HepG2 (cell line): ENCODE measurements around the gene RAD51. TPM values are rescaled to one million over a fixed set of nuclear protein-coding genes. Genes with fewer than 3 reads are reported as not detected.

Source experiments
- ATAC-seq: fragments of 200-7000 bp; cut with Tn5 transposase; 3 replicates; pipeline ENCODE4 v1.9.1; 2020; ENCODE audit warnings: mild to moderate bottlenecking, moderate library complexity
- BruUV-seq: library from RNA; stranded (reverse); fragments of 400-500 nt; replicated peaks from 2 replicates; lab custom pipeline; 2021; lab: Mats Ljungman, UMichigan
- CTCF ChIA-PET: fragments of 300-600 bp; formaldehyde crosslinking; extraction: SDS; loops from one replicate; lab custom pipeline; 2021; ENCODE audit warnings: low total read pairs, inconsistent platforms, low intra/inter-chr PET ratio; lab: Yijun Ruan, JAX
- POLR2A ChIA-PET: fragments of 350-600 bp; sonication (Branson Sonifier 250); formaldehyde crosslinking; loops from one replicate; lab custom pipeline; 2020; ENCODE audit warnings: antibody characterized with exemption, inconsistent platforms; lab: Yijun Ruan, JAX
- DNase-seq: peaks from one replicate; pipeline ENCODE4 v3.0.0-alpha.2; 2015; ENCODE audit warnings: low spot score
- FAIRE-seq: peaks from 3 replicates; lab custom pipeline; 2011; peaks lifted over from hg19 to GRCh38; lab: Jason Lieb, UNC
- H2AFZ ChIP-seq: one replicate; pipeline ENCODE4 v1.6.1; 2011; ENCODE audit warnings: low read length, inconsistent platforms
- H3K27ac ChIP-seq: fragments of 300-600 bp; 3 replicates; pipeline ENCODE4 v1.8.0; 2011; ENCODE audit warnings: mixed run types, mild to moderate bottlenecking, mixed read lengths, low read length, inconsistent platforms; ENCODE audit not compliant: insufficient read depth; ENCODE audit errors: extremely low read length
- H3K27me3 ChIP-seq, 2 experiments: fragments of 200-600 bp in 1 of 2; 2 replicates in 1 of 2; 3 replicates in 1 of 2; pipeline versions ENCODE4 v1.6.0 to v1.8.0; 2011; ENCODE audit warnings: low read length in 2 of 2, mild to moderate bottlenecking in 2 of 2, moderate library complexity in 2 of 2, inconsistent platforms in 1 of 2; ENCODE audit not compliant: insufficient read depth in 2 of 2, control insufficient read depth in 1 of 2
- H3K36me3 ChIP-seq, 2 experiments: fragments of 200-600 bp in 1 of 2; replicated peaks in 1 of 2; 2 replicates in 1 of 2; 3 replicates in 1 of 2; pipeline versions ENCODE4 v1.5.1 to v1.8.0; 2011; ENCODE audit warnings: low read length in 2 of 2, inconsistent platforms in 1 of 2; ENCODE audit not compliant: insufficient read depth in 2 of 2, control insufficient read depth in 1 of 2
- H3K4me1 ChIP-seq: 2 replicates; pipeline ENCODE4 v1.5.1; 2012; ENCODE audit warnings: low read length, inconsistent platforms; ENCODE audit not compliant: insufficient read depth
- H3K4me2 ChIP-seq: 2 replicates; pipeline ENCODE4 v1.6.0; 2011; ENCODE audit warnings: low read depth, low read length, inconsistent platforms
- H3K4me3 ChIP-seq, 3 experiments: fragments of 200-600 bp in 1 of 3; sonication (generic), shearing (Covaris generic) in 1 of 3; replicated peaks in 1 of 3; 2 replicates each; pipeline ENCODE4 v1.5.1; 2011 to 2016; ENCODE audit warnings: low read length in 3 of 3, inconsistent platforms in 2 of 3, low read depth in 2 of 3, mild to moderate bottlenecking in 2 of 3, control low read depth in 1 of 3, mixed read lengths in 1 of 3; ENCODE audit not compliant: insufficient read depth in 1 of 3
- H3K79me2 ChIP-seq: one replicate; pipeline ENCODE4 v1.6.1; 2011; ENCODE audit warnings: low read length, inconsistent platforms; ENCODE audit not compliant: insufficient read depth
- H3K9ac ChIP-seq: 2 replicates; pipeline ENCODE4 v1.6.0; 2011; ENCODE audit warnings: mild to moderate bottlenecking, low read depth, low read length, inconsistent platforms; ENCODE audit not compliant: insufficient read depth
- H3K9me3 ChIP-seq: 2 replicates; pipeline ENCODE4 v1.5.1; 2012; ENCODE audit warnings: mild to moderate bottlenecking, low read length
- H4K20me1 ChIP-seq: 2 replicates; pipeline ENCODE4 v1.6.0; 2011; ENCODE audit warnings: inconsistent platforms, mild to moderate bottlenecking, low read length, moderate library complexity; ENCODE audit not compliant: insufficient read depth
- FOSL1 ChIP-seq: sonication (generic); formaldehyde crosslinking; IDR thresholded peaks from 2 replicates; pipeline ENCODE4 v1.9.0; 2021; ENCODE audit warnings: missing genetic modification reagents, borderline replicate concordance
- HNF4G ChIP-seq, 2 experiments: sonication (generic) in 1 of 2; formaldehyde crosslinking in 1 of 2; IDR thresholded peaks; 2 replicates each; pipeline versions ENCODE4 v1.4.0 to v1.6.1; 2011 to 2020; ENCODE audit warnings: borderline replicate concordance in 2 of 2, low read depth in 2 of 2, mild to moderate bottlenecking in 2 of 2, low read length in 1 of 2, missing genetic modification reagents in 1 of 2, moderate library complexity in 1 of 2
- KAT7 ChIP-seq: IDR thresholded peaks from 2 replicates; pipeline ENCODE4 v1.6.1; 2018; ENCODE audit warnings: borderline replicate concordance, missing compliant biosample characterization
- MIER3 ChIP-seq: IDR thresholded peaks from 2 replicates; pipeline ENCODE4 v1.6.1; 2016; ENCODE audit warnings: missing compliant biosample characterization, borderline replicate concordance
- NR2C2 ChIP-seq: sonication (generic); formaldehyde crosslinking; IDR thresholded peaks from 2 replicates; pipeline ENCODE4 v1.4.0; 2020; ENCODE audit warnings: missing genetic modification reagents, mild to moderate bottlenecking, moderate library complexity, borderline replicate concordance
- RBFOX2 ChIP-seq: fragments of 200-400 bp; formaldehyde crosslinking; IDR thresholded peaks from 2 replicates; pipeline ENCODE4 v1.6.1; 2017; ENCODE audit warnings: low read depth, mild to moderate bottlenecking, low read length
- SALL1 ChIP-seq: sonication (generic); formaldehyde crosslinking; IDR thresholded peaks from 2 replicates; pipeline ENCODE4 v1.8.0; 2022; ENCODE audit warnings: mild to moderate bottlenecking, missing genetic modification reagents
- SMAD1 ChIP-seq: sonication (generic); formaldehyde crosslinking; IDR thresholded peaks from 2 replicates; pipeline ENCODE4 v1.4.0; 2020; ENCODE audit warnings: missing genetic modification reagents, low read depth, mild to moderate bottlenecking, borderline replicate concordance
- TOE1 ChIP-seq: sonication (generic); formaldehyde crosslinking; IDR thresholded peaks from 2 replicates; pipeline ENCODE4 v1.4.0; 2020; ENCODE audit warnings: mild to moderate bottlenecking, missing genetic modification reagents
- ZNF224 ChIP-seq: sonication (generic); formaldehyde crosslinking; IDR thresholded peaks from 2 replicates; pipeline ENCODE4 v1.5.0; 2020; ENCODE audit warnings: mild to moderate bottlenecking, missing genetic modification reagents
- ZNF234 ChIP-seq: sonication (generic); formaldehyde crosslinking; conservative IDR thresholded peaks from 2 replicates; pipeline ENCODE4 v1.5.1; 2020; ENCODE audit warnings: mild to moderate bottlenecking, missing genetic modification reagents
- ZNF619 ChIP-seq: sonication (generic); formaldehyde crosslinking; IDR thresholded peaks from 2 replicates; pipeline ENCODE4 v1.4.0; 2020; ENCODE audit warnings: mild to moderate bottlenecking, missing genetic modification reagents
- ZNF761 ChIP-seq: sonication (generic); formaldehyde crosslinking; conservative IDR thresholded peaks from 2 replicates; pipeline ENCODE4 v1.4.0; 2020; ENCODE audit warnings: mild to moderate bottlenecking, missing genetic modification reagents
- ZNF777 ChIP-seq: sonication (generic); formaldehyde crosslinking; IDR thresholded peaks from 2 replicates; pipeline ENCODE4 v1.4.0; 2020; ENCODE audit warnings: missing genetic modification reagents
- WGBS: methylation state at CpG from one replicate; pipeline ENCODE4 v1.1.6; 2017; ENCODE audit warnings: low lambda C conversion rate; 5-methylcytosine and 5-hydroxymethylcytosine counted together
- in situ Hi-C: cut with HindIII; loops from 2 replicates; pipeline ENCODE4 v1.10.0; 2017; ENCODE audit warnings: low pct_unique_long_range_greater_than_20kb; ENCODE audit not compliant: extremely low pct_ligation_motif_present
- intact Hi-C: fragments of 100-400 bp; cut with micrococcal nuclease; formaldehyde crosslinking; loops from one replicate; pipeline ENCODE4 v1.10.0; 2022; ENCODE audit not compliant: unreplicated experiment
- polyA plus RNA-seq, 8 experiments: library from polyadenylated mRNA; depleted of rRNA in 3 of 8; stranded (reverse) in 7 of 8; unstranded in 1 of 8; fragments of >200 nt; fragmentation: Illumina TruSeq in 4 of 8; extraction: Trizol in 4 of 8; gene quantifications; 2 replicates each; pipeline versions ENCODE4 v1.2.1 to v1.2.3, GENCODE V29; 2011 to 2016; ENCODE audit warnings: low read depth in 4 of 8, missing spikeins in 1 of 8, mixed read lengths in 1 of 8; ENCODE audit not compliant: insufficient read depth in 1 of 8
- total RNA-seq, 5 experiments: library from RNA; depleted of rRNA; stranded (reverse); fragments of >200 nt; fragmentation: Illumina TruSeq; extraction: Trizol; gene quantifications; 2 replicates each; pipeline ENCODE4 v1.2.3, GENCODE V29; 2016; ENCODE audit warnings: low read depth in 1 of 5
- TF ChIP-seq, protein P1 (sequence below): sonication (generic); formaldehyde crosslinking; IDR thresholded peaks from 2 replicates; pipeline ENCODE4 v1.4.0; 2020; ENCODE audit warnings: missing genetic modification reagents, mild to moderate bottlenecking, borderline replicate concordance
- TF ChIP-seq, protein P2 (sequence below): sonication (generic); formaldehyde crosslinking; IDR thresholded peaks from 2 replicates; pipeline ENCODE4 v1.9.0; 2022; ENCODE audit warnings: low read depth, missing genetic modification reagents
- TF ChIP-seq, protein P3 (sequence below): sonication (generic); formaldehyde crosslinking; IDR thresholded peaks from 2 replicates; pipeline ENCODE4 v1.8.0; 2023; ENCODE audit warnings: mild to moderate bottlenecking, missing genetic modification reagents

The RAD51 gene
- total and polyA plus RNA-seq, 2 of the 13 experiments (the other 11 are each of a cell fraction or from before 2014, with no cell fraction given): 8.5 to 12.8 TPM

DNA sequence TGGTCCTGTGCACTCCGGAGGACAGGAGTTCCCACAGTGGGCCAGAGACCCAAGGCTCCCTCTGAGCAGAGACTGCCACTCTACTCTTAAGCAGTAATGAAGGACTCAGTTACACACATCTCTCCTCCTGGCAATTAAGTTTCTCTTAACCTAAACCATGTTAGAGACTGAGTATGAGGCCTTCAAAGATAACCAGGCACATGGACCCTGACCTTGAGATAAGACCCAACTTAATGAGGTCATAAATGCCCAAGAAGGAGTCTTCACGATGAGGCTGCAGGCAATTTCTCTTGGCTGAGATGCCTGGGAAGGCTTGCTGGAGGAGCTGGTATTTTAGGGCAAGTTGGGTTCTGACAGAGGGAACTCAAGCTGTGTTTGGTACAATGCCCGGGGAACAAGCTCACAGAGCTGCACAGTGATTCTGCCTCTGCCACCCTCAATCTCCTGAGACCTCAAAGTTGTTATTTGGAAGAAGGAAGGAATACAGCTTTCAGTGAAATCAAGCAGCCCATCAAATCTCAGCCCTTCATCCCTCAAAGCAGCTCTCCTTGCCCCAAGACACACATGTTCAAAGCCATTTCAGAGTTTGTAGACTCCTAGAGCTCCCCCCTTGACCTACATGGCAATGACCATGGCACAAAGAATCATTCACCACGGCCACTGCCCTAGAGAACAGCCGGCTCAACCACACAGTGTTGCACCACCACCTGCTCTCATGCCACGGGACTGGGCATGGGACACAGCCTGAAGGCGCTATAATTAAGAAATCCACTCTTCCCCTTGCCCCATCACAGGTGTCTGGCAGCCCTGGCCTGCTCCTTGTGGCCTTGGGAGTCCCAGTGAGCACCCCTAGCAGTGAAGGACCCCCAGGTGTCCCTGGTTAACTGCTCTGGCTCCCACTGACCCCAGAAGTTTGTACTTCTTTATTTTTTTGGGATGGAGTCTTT is 53.0 kb downstream of the RAD51 start:
- FAIRE-seq (no peak), ATAC-seq (no peak), DNase-seq (no peak)
- WGBS: 82% methylated on average over 6 of the region's 7 CpGs
- Histone ChIP-seq H4K20me1 (no peaks in the 10 kb centered on the region), H3K79me2 (peaks cover 18% of the 10 kb centered on the region), H3K36me3 (peaks cover 12 to 67% of the 10 kb centered on the region in 2 experiments), H3K27me3 (no peaks in the 10 kb centered on the region), H3K9me3 (no peaks in the 10 kb centered on the region), H2AFZ (no peak overlapping the region), H3K9ac (no peak overlapping the region), H3K4me1 (peaks cover 19% of the 10 kb centered on the region), H3K4me2 (no peak overlapping the region), H3K27ac (no peak overlapping the region), H3K4me3 (no peak overlapping the region)
- ChIA-PET POLR2A (no interaction called here), CTCF (no interaction called here)
- in situ Hi-C loops: no loop called here
- intact Hi-C loops: loop anchor here (5.0 kb wide), 1 partner anchor 144 kb away; the partner anchor contains the start of gene VPS18
- no TSS peak for BruUV-seq
- TF ChIP-seq, protein P1, sequence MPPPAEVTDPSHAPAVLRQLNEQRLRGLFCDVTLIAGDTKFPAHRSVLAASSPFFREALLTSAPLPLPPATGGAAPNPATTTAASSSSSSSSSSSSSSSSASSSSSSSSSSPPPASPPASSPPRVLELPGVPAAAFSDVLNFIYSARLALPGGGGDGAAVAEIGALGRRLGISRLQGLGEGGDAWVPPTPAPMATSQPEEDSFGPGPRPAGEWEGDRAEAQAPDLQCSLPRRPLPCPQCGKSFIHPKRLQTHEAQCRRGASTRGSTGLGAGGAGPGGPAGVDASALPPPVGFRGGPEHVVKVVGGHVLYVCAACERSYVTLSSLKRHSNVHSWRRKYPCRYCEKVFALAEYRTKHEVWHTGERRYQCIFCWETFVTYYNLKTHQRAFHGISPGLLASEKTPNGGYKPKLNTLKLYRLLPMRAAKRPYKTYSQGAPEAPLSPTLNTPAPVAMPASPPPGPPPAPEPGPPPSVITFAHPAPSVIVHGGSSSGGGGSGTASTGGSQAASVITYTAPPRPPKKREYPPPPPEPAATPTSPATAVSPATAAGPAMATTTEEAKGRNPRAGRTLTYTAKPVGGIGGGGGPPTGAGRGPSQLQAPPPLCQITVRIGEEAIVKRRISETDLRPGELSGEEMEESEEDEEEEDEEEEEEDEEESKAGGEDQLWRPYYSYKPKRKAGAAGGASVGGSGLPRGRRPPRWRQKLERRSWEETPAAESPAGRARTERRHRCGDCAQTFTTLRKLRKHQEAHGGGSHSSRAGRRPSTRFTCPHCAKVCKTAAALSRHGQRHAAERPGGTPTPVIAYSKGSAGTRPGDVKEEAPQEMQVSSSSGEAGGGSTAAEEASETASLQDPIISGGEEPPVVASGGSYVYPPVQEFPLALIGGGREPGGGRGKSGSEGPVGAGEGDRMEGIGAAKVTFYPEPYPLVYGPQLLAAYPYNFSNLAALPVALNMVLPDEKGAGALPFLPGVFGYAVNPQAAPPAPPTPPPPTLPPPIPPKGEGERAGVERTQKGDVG (CRISPR knock-in tag): no peak
- TF ChIP-seq, protein P2, sequence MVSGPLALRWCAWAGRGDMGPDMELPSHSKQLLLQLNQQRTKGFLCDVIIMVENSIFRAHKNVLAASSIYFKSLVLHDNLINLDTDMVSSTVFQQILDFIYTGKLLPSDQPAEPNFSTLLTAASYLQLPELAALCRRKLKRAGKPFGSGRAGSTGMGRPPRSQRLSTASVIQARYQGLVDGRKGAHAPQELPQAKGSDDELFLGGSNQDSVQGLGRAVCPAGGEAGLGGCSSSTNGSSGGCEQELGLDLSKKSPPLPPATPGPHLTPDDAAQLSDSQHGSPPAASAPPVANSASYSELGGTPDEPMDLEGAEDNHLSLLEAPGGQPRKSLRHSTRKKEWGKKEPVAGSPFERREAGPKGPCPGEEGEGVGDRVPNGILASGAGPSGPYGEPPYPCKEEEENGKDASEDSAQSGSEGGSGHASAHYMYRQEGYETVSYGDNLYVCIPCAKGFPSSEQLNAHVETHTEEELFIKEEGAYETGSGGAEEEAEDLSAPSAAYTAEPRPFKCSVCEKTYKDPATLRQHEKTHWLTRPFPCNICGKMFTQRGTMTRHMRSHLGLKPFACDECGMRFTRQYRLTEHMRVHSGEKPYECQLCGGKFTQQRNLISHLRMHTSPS: no peak
- TF ChIP-seq MIER3 (CRISPR knock-in tag) (no peak), HNF4G (IDR thresholded peaks at IDR 0.05; ENCODE audit: borderline replicate concordance, low read depth, low read length) (no peak), HNF4G (CRISPR knock-in tag; IDR thresholded peaks at IDR 0.05; ENCODE audit: borderline replicate concordance, low read depth) (no peak), KAT7 (CRISPR knock-in tag) (no peak), SMAD1 (CRISPR knock-in tag) (no peak), SALL1 (no peak), ZNF619 (no peak), NR2C2 (no peak), FOSL1 (no peak), TOE1 (no peak), ZNF777 (CRISPR knock-in tag) (no peak), ZNF224 (CRISPR knock-in tag) (no peak), ZNF234 (no peak), RBFOX2 (no peak), ZNF761 (CRISPR knock-in tag) (no peak)
- TF ChIP-seq, protein P3, sequence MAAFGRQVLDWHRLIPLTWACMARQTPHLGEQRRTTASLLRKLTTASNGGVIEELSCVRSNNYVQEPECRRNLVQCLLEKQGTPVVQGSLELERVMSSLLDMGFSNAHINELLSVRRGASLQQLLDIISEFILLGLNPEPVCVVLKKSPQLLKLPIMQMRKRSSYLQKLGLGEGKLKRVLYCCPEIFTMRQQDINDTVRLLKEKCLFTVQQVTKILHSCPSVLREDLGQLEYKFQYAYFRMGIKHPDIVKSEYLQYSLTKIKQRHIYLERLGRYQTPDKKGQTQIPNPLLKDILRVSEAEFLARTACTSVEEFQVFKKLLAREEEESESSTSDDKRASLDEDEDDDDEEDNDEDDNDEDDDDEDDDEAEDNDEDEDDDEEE (CRISPR knock-in tag): no peak
